Stimulated activated CD4-positive, alpha-beta T cell treated with anti-CD3 and anti-CD28 coated beads, Interleukin-12 subunit alpha, Interleukin-12 subunit beta, amount 100 ng/mL, for 24 hours (primary cell): Measurements from ENCODE around the gene SLC39A10.
A peak's percentile ranks its signal among the peaks of the same experiment; 100 is the strongest.
"Not testable (repeated sequence)": the region's sequence is repeated elsewhere in the genome, so short reads cannot be mapped to it uniquely, and the experiment has no call there.

Experiments used
- DNase-seq, 2 experiments: peaks; one replicate each; pipeline ENCODE4 v3.0.0-alpha.2; 2020; ENCODE audit warnings: low read depth in 2 of 2

The SLC39A10 gene

GRCh38 chr2:195656859-195657633 lies at the start of gene SLC39A10:
SLC39A10 (plus strand) TSS chr2:195657226; CDS start chr2:195680043, 22,817 bp downstream.
- DNase-seq: peak; percentile 97 to 99

DNA sequence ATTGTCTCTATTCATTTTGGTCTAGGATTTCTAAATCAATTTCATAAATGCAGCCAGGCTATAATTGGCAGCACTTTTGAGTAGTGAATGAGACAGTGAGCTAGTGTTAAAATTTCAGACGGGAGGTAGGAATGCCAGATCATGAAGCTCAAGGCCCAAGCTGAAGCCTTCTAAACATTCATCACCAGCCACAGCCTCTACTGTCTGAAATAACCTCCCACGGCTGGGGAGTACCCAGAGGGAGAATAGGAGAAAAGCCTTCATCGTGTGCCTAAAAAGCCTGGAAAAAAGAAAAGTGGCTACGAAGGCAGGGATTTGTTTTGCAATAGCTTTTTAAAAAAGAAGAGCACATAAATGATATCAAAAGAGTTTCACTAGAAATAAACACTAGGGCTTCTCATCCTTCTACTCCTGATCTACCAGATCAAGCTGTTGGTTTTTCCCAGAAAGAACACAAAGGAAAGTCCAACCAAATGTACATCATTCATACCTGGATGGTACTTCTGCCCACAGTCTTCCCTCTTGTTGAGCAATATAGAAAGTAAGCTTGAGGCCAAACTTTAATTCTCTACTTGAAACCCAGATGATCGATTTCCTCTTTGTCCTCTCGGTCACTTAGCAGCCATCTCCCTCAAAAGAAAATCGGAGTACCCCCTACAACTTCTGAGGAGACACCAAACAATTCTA lies 48.1 kb upstream of the SLC39A10 start:
- DNase-seq: no peak

- no peak for DNase-seq
Observed at GRCh38 chr2:195610717-195611116, 46.3 kb upstream of the SLC39A10 start.

- DNase-seq: no peak
Observed at GRCh38 chr2:195612611-195613495, 44.2 kb upstream of the SLC39A10 start.

GRCh38 chr2:195613922-195614321 lies 43.1 kb upstream of the SLC39A10 start:
- DNase-seq: no peak

DNA sequence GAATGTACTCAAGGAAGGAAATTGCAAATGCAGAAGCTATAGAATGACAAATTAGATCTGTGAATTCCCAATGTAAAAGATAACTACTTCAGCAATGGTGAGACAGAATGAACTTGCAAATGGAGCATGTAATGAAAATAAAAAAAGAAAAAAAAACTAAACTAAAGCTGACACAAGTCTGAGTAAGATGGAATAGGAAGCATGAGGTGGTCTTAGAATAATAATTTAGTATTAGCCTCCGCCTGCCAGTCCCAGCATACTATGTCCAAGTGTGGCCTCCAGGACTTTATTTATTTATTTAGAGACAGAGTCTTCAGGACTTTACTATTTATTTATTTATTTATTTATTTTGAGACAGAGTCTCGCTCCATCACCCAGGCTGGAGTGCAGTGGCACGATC lies 37.4 kb upstream of the SLC39A10 start:
- no peak for DNase-seq

DNA sequence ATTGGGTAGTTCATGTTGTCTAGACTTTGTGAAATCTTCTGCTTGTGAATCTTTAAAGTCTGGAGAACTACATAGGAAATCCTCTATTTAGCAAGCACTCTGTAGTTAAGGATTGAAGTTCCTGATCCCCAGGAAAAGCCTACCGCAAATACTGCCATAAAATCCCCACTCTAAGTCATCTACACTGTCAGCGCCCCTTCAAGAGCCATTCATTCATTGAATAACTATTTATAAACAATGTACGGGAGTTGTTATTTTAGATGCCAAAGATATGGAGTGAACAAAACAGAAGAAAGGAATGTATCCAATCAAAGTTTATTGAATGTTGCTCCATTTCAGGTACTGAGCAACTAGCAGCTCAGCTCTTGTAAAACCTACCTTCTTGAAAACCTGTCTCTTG lies 36.5 kb upstream of the SLC39A10 start:
- no peak for DNase-seq

DNA sequence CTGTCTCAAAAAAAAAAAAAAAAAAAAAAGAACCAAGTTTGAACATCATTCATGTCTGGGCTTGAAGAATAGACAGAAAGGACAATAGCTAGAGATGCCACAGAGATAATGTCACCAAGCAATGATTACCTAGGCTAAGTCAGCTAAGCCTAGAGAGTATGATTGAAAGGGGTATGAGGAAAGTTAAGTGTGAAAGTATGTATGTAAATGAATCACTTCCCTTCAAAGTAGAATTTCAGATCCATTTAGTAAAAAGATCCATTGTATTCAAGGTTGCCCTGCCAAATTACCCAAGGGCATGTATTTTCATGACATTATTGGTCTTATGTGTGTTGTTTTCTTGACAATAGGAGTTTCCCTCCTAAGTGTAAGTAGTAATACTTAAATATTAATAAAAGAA lies 34.1 kb upstream of the SLC39A10 start:
- DNase-seq: no peak

- no peak for DNase-seq
Observed at GRCh38 chr2:195626507-195626906, 30.5 kb upstream of the SLC39A10 start.

DNA sequence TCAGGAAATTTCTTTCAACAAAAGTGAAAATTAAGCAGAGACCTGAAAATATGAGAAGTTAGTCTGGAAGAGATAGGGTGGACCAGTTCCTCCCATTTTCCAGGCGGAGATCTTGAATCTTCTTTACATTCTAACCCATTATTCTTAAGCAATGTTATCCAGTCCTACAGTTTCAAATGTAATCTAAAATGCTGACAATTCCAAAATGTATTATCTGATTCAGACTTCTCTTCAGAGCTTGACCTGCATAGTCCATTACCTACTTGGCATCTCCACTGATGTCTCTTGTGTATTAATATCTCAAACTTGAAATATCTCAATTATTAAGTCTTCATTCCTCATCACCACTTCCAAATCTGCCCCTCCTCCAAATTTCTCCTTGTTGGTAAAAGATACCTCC lies 28.4 kb upstream of the SLC39A10 start:
- no peak for DNase-seq

DNA sequence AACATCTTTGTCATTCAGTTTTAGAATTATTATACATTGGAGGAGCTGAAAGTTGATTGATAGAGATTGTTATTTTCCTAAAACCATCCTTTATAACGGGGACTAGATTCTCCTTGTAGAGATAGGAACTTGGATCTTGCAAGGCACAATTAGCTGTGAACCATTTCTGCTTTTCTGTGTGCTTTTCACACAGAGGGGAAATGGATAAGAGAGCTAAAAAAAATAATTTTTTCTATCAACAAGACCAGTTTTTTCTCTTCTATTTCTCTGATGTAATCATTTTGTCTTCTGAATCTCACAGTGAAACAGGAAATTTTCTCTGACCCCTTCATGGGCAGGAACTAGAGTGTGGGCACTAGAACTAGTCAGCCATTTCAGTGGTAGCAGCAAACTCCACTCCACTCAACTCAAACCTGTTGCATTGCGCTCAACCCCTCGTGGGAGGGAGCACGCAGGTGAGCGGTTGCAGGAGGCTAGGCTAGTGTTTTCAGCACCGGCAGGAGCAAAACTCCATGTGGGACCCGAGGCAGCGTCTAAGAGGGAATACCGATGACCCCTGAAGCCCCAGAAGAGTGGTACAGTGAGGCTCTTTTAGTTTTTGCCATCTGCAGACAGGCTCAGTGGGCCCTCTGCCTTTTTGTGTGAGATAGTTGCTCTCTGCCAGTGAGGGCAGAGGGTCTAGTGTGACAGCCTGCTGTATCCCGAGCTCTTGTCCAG lies 24.0 kb upstream of the SLC39A10 start:
- DNase-seq: no peak

DNA sequence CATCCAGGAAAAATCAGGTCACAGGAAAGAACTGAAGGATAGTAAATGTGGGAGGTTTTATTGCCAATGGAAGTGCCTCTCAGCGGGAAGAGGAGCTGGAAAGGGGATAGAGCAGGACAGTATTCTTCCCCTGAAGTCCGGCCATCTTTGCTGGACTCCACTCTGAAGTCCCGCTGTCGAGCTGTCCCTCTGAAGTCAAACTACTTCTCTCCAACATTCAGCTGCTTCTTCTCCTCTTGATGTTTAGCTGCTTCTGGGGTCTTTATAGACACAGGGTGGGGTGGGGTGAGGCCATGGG lies 23.5 kb upstream of the SLC39A10 start:
- no peak for DNase-seq

GRCh38 chr2:195633974-195634373 lies 23.1 kb upstream of the SLC39A10 start:
- no peak for DNase-seq

GRCh38 chr2:195636890-195637289 lies 20.1 kb upstream of the SLC39A10 start:
- DNase-seq: no peak

DNA sequence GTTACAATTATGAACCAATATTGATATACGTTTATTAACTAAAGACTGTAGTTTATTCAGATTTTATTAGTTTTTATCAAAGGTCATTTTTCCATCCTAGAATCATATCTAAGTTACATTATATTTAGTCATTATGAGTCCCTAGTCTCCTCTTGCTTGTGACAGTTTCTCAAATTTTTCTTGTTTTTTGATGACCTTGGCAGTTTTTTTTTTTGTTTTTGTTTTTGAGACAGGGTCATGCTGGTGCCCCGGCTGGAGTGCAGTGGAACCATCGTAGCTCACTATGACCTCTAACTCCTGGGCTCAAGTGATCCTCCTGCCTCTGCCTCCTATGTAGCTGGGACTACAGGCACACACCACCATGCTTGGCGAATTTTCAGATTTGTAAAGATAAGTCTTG lies 18.3 kb upstream of the SLC39A10 start:
- no peak for DNase-seq

- DNase-seq: no peak
Observed at GRCh38 chr2:195639238-195639858, 17.7 kb upstream of the SLC39A10 start.

GRCh38 chr2:195639959-195640358 lies 17.1 kb upstream of the SLC39A10 start:
- no peak for DNase-seq

DNA sequence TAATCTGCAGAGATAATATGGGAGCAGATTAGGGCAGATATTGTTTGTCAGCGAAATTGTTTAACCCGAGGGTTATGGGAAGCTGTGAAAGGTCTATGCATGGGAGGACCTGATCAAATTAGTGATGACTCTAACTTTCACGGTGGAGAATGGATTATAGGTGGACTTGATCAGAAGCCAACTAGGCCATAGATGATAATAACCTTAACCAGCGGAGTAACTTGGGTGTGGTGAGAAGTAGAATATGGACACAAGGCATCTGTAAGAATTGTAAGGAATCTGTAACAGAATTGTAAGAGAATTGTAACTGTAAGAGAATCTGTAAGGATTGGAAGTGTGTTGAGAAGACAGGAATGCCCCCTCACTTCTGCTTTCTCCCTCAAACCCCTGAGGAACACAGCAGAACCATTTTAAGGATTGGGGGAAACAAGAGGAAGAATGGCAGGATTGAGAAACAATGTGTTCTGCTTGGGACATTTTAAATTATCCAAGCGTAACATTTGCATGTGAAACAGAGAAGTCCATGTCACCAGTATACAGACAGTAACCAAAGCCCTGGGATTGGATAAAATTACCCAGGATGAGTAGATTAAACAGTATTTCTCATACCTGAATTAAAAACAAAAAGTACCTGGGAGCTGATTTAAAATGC lies 14.9 kb upstream of the SLC39A10 start:
- DNase-seq: no peak

- DNase-seq: no peak
Observed at GRCh38 chr2:195642679-195643068, 14.4 kb upstream of the SLC39A10 start.

DNA sequence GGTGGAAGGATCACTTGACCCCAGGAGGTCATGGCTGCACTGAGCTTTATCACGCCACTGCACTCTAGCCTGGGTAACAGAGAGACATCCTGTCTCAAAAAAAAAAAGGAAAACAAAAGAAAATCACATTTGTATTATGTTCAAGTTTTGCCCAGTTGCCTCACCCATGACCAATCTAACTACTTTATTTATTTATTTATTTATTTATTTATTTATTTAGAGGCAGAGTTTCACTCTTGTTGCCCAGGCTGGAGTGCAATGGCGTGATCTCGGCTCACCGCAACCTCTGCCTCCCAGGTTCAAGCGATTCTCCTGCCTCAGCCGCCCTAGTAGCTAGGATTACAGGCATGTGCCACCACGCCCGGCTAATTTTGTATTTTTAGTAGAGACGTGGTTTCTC lies 12.3 kb upstream of the SLC39A10 start:
- DNase-seq: not testable (repeated sequence)

GRCh38 chr2:195645413-195645812 lies 11.6 kb upstream of the SLC39A10 start:
- DNase-seq: no peak
